Loucy (cell line): ENCODE measurements around the gene PTPRN2.
"Not testable (repeated sequence)": the region's sequence is repeated elsewhere in the genome, so short reads cannot be mapped to it uniquely, and the experiment has no call there.

Experiments
- EZH2phosphoT487 ChIP-seq: fragments of 200-600 bp; IDR thresholded peaks from 2 replicates; pipeline ENCODE4 v1.6.1; 2018; ENCODE audit warnings: antibody characterized with exemption, mild to moderate bottlenecking, moderate library complexity, borderline replicate concordance
- TF ChIP-seq, protein P1 (sequence below): fragments of 200-600 bp; sonication (generic); conservative IDR thresholded peaks from 2 replicates; pipeline ENCODE4 v1.5.1; 2014; ENCODE audit warnings: mild to moderate bottlenecking, antibody characterized with exemption, low read length

DNA sequence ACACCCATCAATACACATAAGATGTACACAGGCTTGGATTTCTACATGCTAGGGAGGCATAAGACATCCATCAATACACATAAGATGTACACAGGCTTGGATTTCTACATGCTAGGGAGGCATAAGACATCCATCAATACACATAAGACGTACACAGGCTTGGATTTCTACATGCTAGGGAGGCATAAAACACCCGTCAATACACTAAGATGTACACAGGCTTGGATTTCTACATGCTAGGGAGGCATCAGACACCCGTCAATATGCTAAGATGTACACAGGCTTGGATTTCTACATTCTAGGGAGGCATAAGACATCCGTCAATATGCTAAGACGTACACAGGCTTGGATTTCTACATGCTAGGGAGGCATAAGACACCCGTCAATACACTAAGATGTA lies 283.6 kb downstream of the PTPRN2 start:
- TF ChIP-seq, protein P1, sequence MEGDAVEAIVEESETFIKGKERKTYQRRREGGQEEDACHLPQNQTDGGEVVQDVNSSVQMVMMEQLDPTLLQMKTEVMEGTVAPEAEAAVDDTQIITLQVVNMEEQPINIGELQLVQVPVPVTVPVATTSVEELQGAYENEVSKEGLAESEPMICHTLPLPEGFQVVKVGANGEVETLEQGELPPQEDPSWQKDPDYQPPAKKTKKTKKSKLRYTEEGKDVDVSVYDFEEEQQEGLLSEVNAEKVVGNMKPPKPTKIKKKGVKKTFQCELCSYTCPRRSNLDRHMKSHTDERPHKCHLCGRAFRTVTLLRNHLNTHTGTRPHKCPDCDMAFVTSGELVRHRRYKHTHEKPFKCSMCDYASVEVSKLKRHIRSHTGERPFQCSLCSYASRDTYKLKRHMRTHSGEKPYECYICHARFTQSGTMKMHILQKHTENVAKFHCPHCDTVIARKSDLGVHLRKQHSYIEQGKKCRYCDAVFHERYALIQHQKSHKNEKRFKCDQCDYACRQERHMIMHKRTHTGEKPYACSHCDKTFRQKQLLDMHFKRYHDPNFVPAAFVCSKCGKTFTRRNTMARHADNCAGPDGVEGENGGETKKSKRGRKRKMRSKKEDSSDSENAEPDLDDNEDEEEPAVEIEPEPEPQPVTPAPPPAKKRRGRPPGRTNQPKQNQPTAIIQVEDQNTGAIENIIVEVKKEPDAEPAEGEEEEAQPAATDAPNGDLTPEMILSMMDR = not testable (repeated sequence)
- not testable (repeated sequence) for TF ChIP-seq EZH2phosphoT487
